SK-N-SH (cell line): ENCODE data around the gene PTPRJ. TPM values are rescaled to one million over a fixed set of nuclear protein-coding genes. Genes with fewer than 3 reads are reported as not detected.
A peak's percentile ranks its signal among the peaks of the same experiment; 100 is the strongest.

ENCODE experiments used
- CTCF ChIA-PET: fragments of 300-600, 350-600 bp; formaldehyde crosslinking; extraction: SDS; loops from one replicate; lab custom pipeline; 2021; lab: Yijun Ruan, JAX
- POLR2A ChIA-PET: fragments of 350-600 bp; sonication (Branson Sonifier 250); formaldehyde crosslinking; extraction: SDS; loops from one replicate; lab custom pipeline; 2020; ENCODE audit warnings: antibody characterized with exemption, inconsistent platforms; lab: Yijun Ruan, JAX
- DNase-seq: peaks from one replicate; pipeline ENCODE4 v3.0.0; 2012
- H2AFZ ChIP-seq: fragments of 200-600 bp; sonication (generic); 2 replicates; pipeline ENCODE4 v1.8.1; 2016; ENCODE audit warnings: antibody characterized with exemption, mild to moderate bottlenecking, low read depth
- H3F3A ChIP-seq: fragments of 200-600 bp; sonication (generic); replicated peaks from 2 replicates; pipeline ENCODE3; 2016; ENCODE audit warnings: antibody characterized with exemption, mild to moderate bottlenecking; ENCODE audit not compliant: insufficient read depth
- H3K27ac ChIP-seq, 2 experiments: fragments of 200-500 bp in 1 of 2; fragments of 200-600 bp in 1 of 2; sonication (Bioruptor generic) in 1 of 2; sonication (generic), shearing (Covaris generic) in 1 of 2; 2 replicates each; pipeline versions ENCODE4 v1.5.1 to v1.6.1; 2014 to 2016; ENCODE audit warnings: low read depth in 2 of 2, inconsistent platforms in 1 of 2, low read length in 1 of 2, mild to moderate bottlenecking in 1 of 2, mixed read lengths in 1 of 2
- H3K27me3 ChIP-seq: fragments of 200-600 bp; sonication (generic), shearing (Covaris generic); 2 replicates; pipeline ENCODE4 v1.6.1; 2016; ENCODE audit warnings: mixed run types; ENCODE audit not compliant: insufficient read depth
- H3K36me3 ChIP-seq, 2 experiments: fragments of 200-500 bp in 1 of 2; fragments of 200-600 bp in 1 of 2; sonication (Bioruptor generic) in 1 of 2; sonication (generic) in 1 of 2; replicated peaks in 1 of 2; 2 replicates each; pipeline versions ENCODE3 to v1.5.1; 2014 to 2016; ENCODE audit warnings: low read length in 1 of 2, mild to moderate bottlenecking in 1 of 2; ENCODE audit not compliant: insufficient read depth in 2 of 2, control insufficient read depth in 1 of 2
- H3K4me1 ChIP-seq, 2 experiments: fragments of 200-500 bp in 1 of 2; fragments of 200-600 bp in 1 of 2; sonication (Bioruptor generic) in 1 of 2; sonication (generic), shearing (Covaris generic) in 1 of 2; 2 replicates each; pipeline versions ENCODE4 v1.5.1 to v1.6.1; 2014 to 2016; ENCODE audit warnings: low read depth in 1 of 2, low read length in 1 of 2, mixed run types in 1 of 2; ENCODE audit not compliant: insufficient read depth in 2 of 2, control insufficient read depth in 1 of 2
- H3K4me2 ChIP-seq: fragments of 200-600 bp; sonication (generic), shearing (Covaris generic); 2 replicates; pipeline ENCODE4 v1.6.1; 2017; ENCODE audit warnings: mixed run types
- H3K4me3 ChIP-seq, 2 experiments: fragments of 200-500 bp in 1 of 2; fragments of 200-600 bp in 1 of 2; sonication (Bioruptor generic) in 1 of 2; sonication (generic), shearing (Covaris generic) in 1 of 2; 2 replicates each; pipeline versions ENCODE4 v1.5.1 to v1.8.1; 2014 to 2016; ENCODE audit warnings: low read depth in 2 of 2, inconsistent platforms in 1 of 2, low read length in 1 of 2, mild to moderate bottlenecking in 1 of 2, mixed read lengths in 1 of 2, moderate library complexity in 1 of 2
- H3K79me2 ChIP-seq: fragments of 200-600 bp; sonication (generic); 2 replicates; pipeline ENCODE4 v1.8.1; 2017; ENCODE audit warnings: mild to moderate bottlenecking; ENCODE audit not compliant: insufficient read depth
- H3K9ac ChIP-seq: fragments of 200-600 bp; sonication (generic); 2 replicates; pipeline ENCODE4 v1.6.1; 2017; ENCODE audit warnings: mixed run types
- H3K9me2 ChIP-seq: fragments of 200-600 bp; sonication (generic); 2 replicates; pipeline ENCODE4 v1.6.1; 2017; ENCODE audit warnings: mixed run types
- H3K9me3 ChIP-seq: fragments of 200-600 bp; sonication (generic); 2 replicates; pipeline ENCODE4 v1.6.1; 2017; ENCODE audit warnings: mixed run types, mild to moderate bottlenecking, moderate library complexity
- H4K20me1 ChIP-seq: fragments of 200-600 bp; sonication (generic); 2 replicates; pipeline ENCODE4 v1.6.1; 2017; ENCODE audit warnings: mild to moderate bottlenecking, mixed run types; ENCODE audit not compliant: insufficient read depth
- CHD2 ChIP-seq: fragments of 150-350 bp; IDR thresholded peaks from 2 replicates; pipeline ENCODE4 v1.6.1; 2018; ENCODE audit warnings: low read length; ENCODE audit not compliant: partially characterized antibody
- ELF1 ChIP-seq: IDR thresholded peaks from 2 replicates; pipeline ENCODE4 v1.4.0; 2012
- EP300 ChIP-seq, 2 experiments: IDR thresholded peaks; 2 replicates each; pipeline versions ENCODE4 v1.4.0 to v1.6.1; 2012; ENCODE audit warnings: borderline replicate concordance in 1 of 2, low read depth in 1 of 2, low read length in 1 of 2
- EZH2phosphoT487 ChIP-seq: fragments of 200-600 bp; sonication (generic); IDR thresholded peaks from 2 replicates; pipeline ENCODE4 v1.6.1; 2017; ENCODE audit warnings: low read depth, mixed run types, mild to moderate bottlenecking, antibody characterized with exemption, moderate library complexity, borderline replicate concordance
- FOXJ3 ChIP-seq: sonication (generic); formaldehyde crosslinking; IDR thresholded peaks from 2 replicates; pipeline ENCODE4 v1.5.1; 2020; ENCODE audit warnings: mild to moderate bottlenecking, missing genetic modification reagents
- IRF3 ChIP-seq: fragments of 150-350 bp; IDR thresholded peaks from 2 replicates; pipeline ENCODE4 v1.6.1; 2016; ENCODE audit warnings: mild to moderate bottlenecking, low read depth, low read length
- JUND ChIP-seq: IDR thresholded peaks from 2 replicates; pipeline ENCODE4 v1.4.0; 2012
- MAX ChIP-seq: IDR thresholded peaks from 2 replicates; pipeline ENCODE4 v1.4.0; 2012; ENCODE audit warnings: low read depth
- MEF2A ChIP-seq: IDR thresholded peaks from 2 replicates; pipeline ENCODE4 v1.4.0; 2012; ENCODE audit warnings: low read depth, borderline replicate concordance
- NFIC ChIP-seq: IDR thresholded peaks from 2 replicates; pipeline ENCODE4 v1.4.0; 2012; ENCODE audit warnings: borderline replicate concordance
- NRF1 ChIP-seq: IDR thresholded peaks from 2 replicates; pipeline ENCODE4 v1.6.1; 2012; ENCODE audit warnings: low read depth, mild to moderate bottlenecking, low read length
- PBX3 ChIP-seq: IDR thresholded peaks from 2 replicates; pipeline ENCODE4; 2012
- RAD21 ChIP-seq: IDR thresholded peaks from 2 replicates; pipeline ENCODE4 v1.6.1; 2012; ENCODE audit warnings: mild to moderate bottlenecking, low read length
- RCOR1 ChIP-seq: fragments of 150-350 bp; IDR thresholded peaks from 2 replicates; pipeline ENCODE4 v1.6.1; 2017; ENCODE audit warnings: antibody characterized with exemption, low read length
- RFX5 ChIP-seq: IDR thresholded peaks from 2 replicates; pipeline ENCODE4 v1.6.1; 2012; ENCODE audit warnings: mild to moderate bottlenecking, improper control_type of control experiment, low read length
- SIN3A ChIP-seq: IDR thresholded peaks from 2 replicates; pipeline ENCODE4 v1.6.1; 2012; ENCODE audit warnings: low read depth, mild to moderate bottlenecking, low read length, moderate library complexity, borderline replicate concordance
- TAF1 ChIP-seq: IDR thresholded peaks from 2 replicates; pipeline ENCODE4 v1.6.1; 2012; ENCODE audit warnings: low read depth, mild to moderate bottlenecking, low read length, moderate library complexity, borderline replicate concordance
- TEAD4 ChIP-seq: IDR thresholded peaks from 2 replicates; pipeline ENCODE4 v1.4.0; 2012; ENCODE audit warnings: mild to moderate bottlenecking, borderline replicate concordance; ENCODE audit not compliant: insufficient read depth
- WGBS: methylation state at CpG from one replicate; pipeline ENCODE4 v1.1.6; 2017; ENCODE audit warnings: low lambda C conversion rate; 5-methylcytosine and 5-hydroxymethylcytosine counted together
- polyA plus RNA-seq, 3 experiments: library from polyadenylated mRNA; depleted of rRNA; stranded (reverse); fragments of >200 nt; gene quantifications; 2 replicates each; pipeline ENCODE4 v1.2.3, GENCODE V29; 2012
- TF ChIP-seq, protein P1 (sequence below): IDR thresholded peaks from 2 replicates; pipeline ENCODE4 v1.6.1; 2012; ENCODE audit warnings: mild to moderate bottlenecking, low read depth, low read length, moderate library complexity

PTPRJ gene
- polyA plus RNA-seq, 1 of the 3 experiments (the other 2 are of a cell fraction), result 4.5 TPM

DNA sequence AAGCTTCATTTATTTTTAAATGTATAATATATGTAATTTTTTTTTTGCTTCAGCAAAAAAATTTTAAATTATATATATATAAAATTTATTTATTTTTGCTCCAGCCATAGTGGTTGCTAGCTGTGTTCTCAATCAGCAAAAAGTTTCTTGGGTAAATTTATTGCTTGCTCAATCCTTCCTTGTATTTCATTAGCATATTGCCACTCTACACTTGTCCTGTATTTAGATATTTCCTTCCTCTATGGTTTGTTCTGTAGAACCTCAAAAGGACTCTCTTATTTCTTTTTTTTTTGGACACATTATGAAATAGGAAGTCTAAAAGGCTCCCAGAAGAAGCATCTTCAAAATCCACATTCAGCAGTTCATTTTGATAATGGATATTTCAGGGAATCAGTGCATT is 2.3 kb downstream of the PTPRJ start:
- H3K79me2 ChIP-seq, result peaks cover 68% of the 10 kb centered on the region
- no peaks in the 10 kb centered on the region for H3K27me3 ChIP-seq
- H3K9me2 ChIP-seq, result no peaks in the 10 kb centered on the region
- H3K4me3 ChIP-seq, result no peak overlapping the region
- no peak overlapping the region for H2AFZ ChIP-seq
- CTCF ChIA-PET, result interaction anchor here (1.0 to 1.8 kb wide), 5 partner anchors 11 to 127 kb away, joined by 3 to 6 read pairs (median 4); no protein-coding TSS in a partner anchor
- TF ChIP-seq EP300 (IDR thresholded peaks at IDR 0.05; ENCODE audit: borderline replicate concordance in 1 of 2, low read depth in 1 of 2, low read length in 1 of 2) (no peak), TAF1 (no peak), RCOR1 (no peak), ELF1 (no peak), MEF2A (no peak), TEAD4 (no peak), MAX (no peak)
- TF ChIP-seq, protein P1, sequence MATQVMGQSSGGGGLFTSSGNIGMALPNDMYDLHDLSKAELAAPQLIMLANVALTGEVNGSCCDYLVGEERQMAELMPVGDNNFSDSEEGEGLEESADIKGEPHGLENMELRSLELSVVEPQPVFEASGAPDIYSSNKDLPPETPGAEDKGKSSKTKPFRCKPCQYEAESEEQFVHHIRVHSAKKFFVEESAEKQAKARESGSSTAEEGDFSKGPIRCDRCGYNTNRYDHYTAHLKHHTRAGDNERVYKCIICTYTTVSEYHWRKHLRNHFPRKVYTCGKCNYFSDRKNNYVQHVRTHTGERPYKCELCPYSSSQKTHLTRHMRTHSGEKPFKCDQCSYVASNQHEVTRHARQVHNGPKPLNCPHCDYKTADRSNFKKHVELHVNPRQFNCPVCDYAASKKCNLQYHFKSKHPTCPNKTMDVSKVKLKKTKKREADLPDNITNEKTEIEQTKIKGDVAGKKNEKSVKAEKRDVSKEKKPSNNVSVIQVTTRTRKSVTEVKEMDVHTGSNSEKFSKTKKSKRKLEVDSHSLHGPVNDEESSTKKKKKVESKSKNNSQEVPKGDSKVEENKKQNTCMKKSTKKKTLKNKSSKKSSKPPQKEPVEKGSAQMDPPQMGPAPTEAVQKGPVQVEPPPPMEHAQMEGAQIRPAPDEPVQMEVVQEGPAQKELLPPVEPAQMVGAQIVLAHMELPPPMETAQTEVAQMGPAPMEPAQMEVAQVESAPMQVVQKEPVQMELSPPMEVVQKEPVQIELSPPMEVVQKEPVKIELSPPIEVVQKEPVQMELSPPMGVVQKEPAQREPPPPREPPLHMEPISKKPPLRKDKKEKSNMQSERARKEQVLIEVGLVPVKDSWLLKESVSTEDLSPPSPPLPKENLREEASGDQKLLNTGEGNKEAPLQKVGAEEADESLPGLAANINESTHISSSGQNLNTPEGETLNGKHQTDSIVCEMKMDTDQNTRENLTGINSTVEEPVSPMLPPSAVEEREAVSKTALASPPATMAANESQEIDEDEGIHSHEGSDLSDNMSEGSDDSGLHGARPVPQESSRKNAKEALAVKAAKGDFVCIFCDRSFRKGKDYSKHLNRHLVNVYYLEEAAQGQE, result no peak
- POLR2A ChIA-PET, result no interaction called here
- peak overlapping the region; percentile 46 for H3K4me2 ChIP-seq
- H4K20me1 ChIP-seq, result peaks cover 4% of the 10 kb centered on the region; the same call in 1 of the 2 replicates
- H3K9me3 ChIP-seq, result no peaks in the 10 kb centered on the region
- no peak for DNase-seq
- H3K9ac ChIP-seq, result no peak overlapping the region
- 0 out of 4 replicates have a peak overlapping the region, but pooled peaks of 1 of the 2 experiments have one; percentile 54 for H3K27ac ChIP-seq
- peaks cover 7% of the 10 kb centered on the region for H3F3A ChIP-seq
- peaks cover 0 to 8% of the 10 kb centered on the region in 2 experiments for H3K36me3 ChIP-seq
- H3K4me1 ChIP-seq, result peaks cover 11 to 28% of the 10 kb centered on the region in 2 experiments; a peak in 3 of 4 replicates

- no peaks in the 10 kb centered on the region for H3K9me3 ChIP-seq
- no peak for DNase-seq
- TF ChIP-seq IRF3 (no peak), RFX5 (no peak), NFIC (no peak), TEAD4 (no peak), SIN3A (no peak), CHD2 (no peak), FOXJ3 (no peak), EP300 (IDR thresholded peaks at IDR 0.05; ENCODE audit: borderline replicate concordance in 1 of 2, low read depth in 1 of 2, low read length in 1 of 2) (no peak), EZH2phosphoT487 (no peak), JUND (no peak), RAD21 (no peak), RCOR1 (no peak), NRF1 (no peak), PBX3 (no peak)
- 73% methylated on average over 10 of the region's 10 CpGs for WGBS
- no peaks in the 10 kb centered on the region for H3K9me2 ChIP-seq
- peak overlapping the region; percentile 46 for H3K4me2 ChIP-seq
- H3F3A ChIP-seq, result peaks cover 13% of the 10 kb centered on the region
- ChIA-PET CTCF (interaction anchor here (1.1 to 1.4 kb wide), 3 partner anchors 10 to 49 kb away, joined by 3 to 4 read pairs (median 4); no protein-coding TSS in a partner anchor), POLR2A (no interaction called here)
- H4K20me1 ChIP-seq, result peaks cover 4% of the 10 kb centered on the region; the same call in 1 of the 2 replicates
- H3K27ac ChIP-seq, result peak overlapping the region in 1 of 2 experiments; percentile 54; a peak in 2 of 4 replicates
- H2AFZ ChIP-seq, result no peak overlapping the region
- peaks cover 11 to 28% of the 10 kb centered on the region in 2 experiments; a peak in 3 of 4 replicates for H3K4me1 ChIP-seq
- peaks cover 79% of the 10 kb centered on the region for H3K79me2 ChIP-seq
- H3K9ac ChIP-seq, result peak overlapping the region; percentile 26; the same call in 1 of the 2 replicates
- no peak overlapping the region for H3K4me3 ChIP-seq
- H3K36me3 ChIP-seq, result peaks cover 0 to 8% of the 10 kb centered on the region in 2 experiments
- no peaks in the 10 kb centered on the region for H3K27me3 ChIP-seq
Measured at GRCh38 chr11:47983464-47984397, 3.4 kb downstream of the PTPRJ start.
